AG04450 (cell line): ENCODE measurements around the gene MIEF1. TPM values are rescaled to one million over a fixed set of nuclear protein-coding genes. Genes with fewer than 3 reads are reported as not detected.

ENCODE experiments used
- CTCF ChIA-PET: fragments of 300-600, 350-600 bp; formaldehyde crosslinking; extraction: SDS; loops from one replicate; lab custom pipeline; 2022; ENCODE audit warnings: antibody characterized with exemption, inconsistent platforms; lab: Charles Lee
- POLR2A ChIA-PET: fragments of 350-600 bp; formaldehyde crosslinking; extraction: SDS; loops from one replicate; lab custom pipeline; 2021; ENCODE audit warnings: antibody characterized with exemption, inconsistent platforms; lab: Yijun Ruan, JAX
- DNase-seq: peaks from one replicate; pipeline ENCODE4 v3.0.0-alpha.2; 2011; ENCODE audit warnings: low read depth, low spot score
- H3K27ac ChIP-seq: one replicate; pipeline ENCODE4 v1.5.1; 2012; ENCODE audit warnings: low read depth, low read length, control low read depth
- H3K27me3 ChIP-seq: one replicate; pipeline ENCODE4 v1.6.0; 2012; ENCODE audit warnings: low read length; ENCODE audit not compliant: control insufficient read depth, insufficient read depth
- H3K4me3 ChIP-seq: 2 replicates; pipeline ENCODE4 v1.5.1; 2011; ENCODE audit warnings: mild to moderate bottlenecking, low read depth, low read length, control low read depth
- H3K9me3 ChIP-seq: 2 replicates; pipeline ENCODE4 v1.5.1; 2012; ENCODE audit warnings: low read length; ENCODE audit not compliant: control insufficient read depth, insufficient read depth
- polyA plus RNA-seq: library from polyadenylated mRNA; depleted of rRNA; stranded (reverse); fragments of >200 nt; gene quantifications from 2 replicates; pipeline ENCODE4 v1.2.3, GENCODE V29; 2011
- TF ChIP-seq, protein P1 (sequence below): IDR thresholded peaks from 2 replicates; pipeline ENCODE4 v1.5.1; 2011; ENCODE audit warnings: low read depth, low read length, control low read depth, inconsistent platforms

MIEF1 gene
- polyA plus RNA-seq, 1 experiment = 18.9 TPM

GRCh38 chr22:39478441-39478850 is 23.6 kb upstream of the MIEF1 start:
- no peak for DNase-seq
- POLR2A ChIA-PET = interaction anchor here (0.8 to 1.0 kb wide), 2 partner anchors 42 to 159 kb away, joined by 3 to 4 read pairs; partner anchors contain the start of genes ATF4 and RPL3

DNA sequence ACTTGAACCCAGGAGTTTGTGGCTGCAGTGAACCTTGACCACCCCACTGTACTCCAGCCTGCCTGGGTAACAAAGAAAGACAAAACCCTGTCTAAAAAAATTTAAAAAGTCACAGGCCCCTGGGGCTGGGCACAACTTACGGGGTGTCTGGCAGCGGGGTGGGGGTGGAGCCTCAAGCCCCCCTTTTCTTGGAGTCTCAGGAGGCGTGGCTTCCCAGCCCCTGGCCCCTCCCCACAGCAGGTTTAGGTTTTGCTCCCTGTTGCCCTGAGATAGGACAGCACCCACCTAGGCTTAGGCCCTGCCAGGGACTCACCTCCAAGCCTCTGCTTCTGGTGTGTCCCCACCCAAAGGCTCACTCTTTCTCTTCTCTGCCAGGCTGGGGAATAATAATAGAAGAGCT is 22.8 kb upstream of the MIEF1 start:
- ChIA-PET POLR2A (interaction anchor here (1.0 kb wide), 1 partner anchor 23 kb away, joined by 3 read pairs; the partner anchor contains the start of gene MIEF1), CTCF (interaction anchor here (1.1 kb wide), 1 partner anchor 15 kb away, joined by 4 read pairs; no protein-coding TSS in a partner anchor)
- DNase-seq = no peak
- H3K27me3 ChIP-seq = peaks cover 10% of the 10 kb centered on the region
- TF ChIP-seq, protein P1, sequence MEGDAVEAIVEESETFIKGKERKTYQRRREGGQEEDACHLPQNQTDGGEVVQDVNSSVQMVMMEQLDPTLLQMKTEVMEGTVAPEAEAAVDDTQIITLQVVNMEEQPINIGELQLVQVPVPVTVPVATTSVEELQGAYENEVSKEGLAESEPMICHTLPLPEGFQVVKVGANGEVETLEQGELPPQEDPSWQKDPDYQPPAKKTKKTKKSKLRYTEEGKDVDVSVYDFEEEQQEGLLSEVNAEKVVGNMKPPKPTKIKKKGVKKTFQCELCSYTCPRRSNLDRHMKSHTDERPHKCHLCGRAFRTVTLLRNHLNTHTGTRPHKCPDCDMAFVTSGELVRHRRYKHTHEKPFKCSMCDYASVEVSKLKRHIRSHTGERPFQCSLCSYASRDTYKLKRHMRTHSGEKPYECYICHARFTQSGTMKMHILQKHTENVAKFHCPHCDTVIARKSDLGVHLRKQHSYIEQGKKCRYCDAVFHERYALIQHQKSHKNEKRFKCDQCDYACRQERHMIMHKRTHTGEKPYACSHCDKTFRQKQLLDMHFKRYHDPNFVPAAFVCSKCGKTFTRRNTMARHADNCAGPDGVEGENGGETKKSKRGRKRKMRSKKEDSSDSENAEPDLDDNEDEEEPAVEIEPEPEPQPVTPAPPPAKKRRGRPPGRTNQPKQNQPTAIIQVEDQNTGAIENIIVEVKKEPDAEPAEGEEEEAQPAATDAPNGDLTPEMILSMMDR = no peak
- H3K27ac ChIP-seq = no peak overlapping the region
- no peak overlapping the region for H3K4me3 ChIP-seq
- H3K9me3 ChIP-seq = no peaks in the 10 kb centered on the region

More at GRCh38 chr22:39478441-39478850, 23.6 kb upstream of the MIEF1 start:
- Histone ChIP-seq H3K9me3 (no peaks in the 10 kb centered on the region), H3K4me3 (no peak overlapping the region), H3K27ac (no peak overlapping the region), H3K27me3 (peaks cover 10% of the 10 kb centered on the region)
- TF ChIP-seq, protein P1 = no peak
- CTCF ChIA-PET = interaction anchor here (1.0 kb wide), 1 partner anchor 36 kb away, joined by 4 read pairs; no protein-coding TSS in a partner anchor

- no peak overlapping the region for H3K27ac ChIP-seq
- no peak overlapping the region for H3K4me3 ChIP-seq
- H3K9me3 ChIP-seq = no peaks in the 10 kb centered on the region
- TF ChIP-seq, protein P1 = no peak
- ChIA-PET POLR2A (no interaction called here), CTCF (interaction anchor here (1.2 kb wide), 2 partner anchors 16 to 33 kb away, joined by 3 to 4 read pairs; no protein-coding TSS in a partner anchor)
- no peak for DNase-seq
- peaks cover 10% of the 10 kb centered on the region for H3K27me3 ChIP-seq
Observed at GRCh38 chr22:39480557-39480956, 21.5 kb upstream of the MIEF1 start.

DNA sequence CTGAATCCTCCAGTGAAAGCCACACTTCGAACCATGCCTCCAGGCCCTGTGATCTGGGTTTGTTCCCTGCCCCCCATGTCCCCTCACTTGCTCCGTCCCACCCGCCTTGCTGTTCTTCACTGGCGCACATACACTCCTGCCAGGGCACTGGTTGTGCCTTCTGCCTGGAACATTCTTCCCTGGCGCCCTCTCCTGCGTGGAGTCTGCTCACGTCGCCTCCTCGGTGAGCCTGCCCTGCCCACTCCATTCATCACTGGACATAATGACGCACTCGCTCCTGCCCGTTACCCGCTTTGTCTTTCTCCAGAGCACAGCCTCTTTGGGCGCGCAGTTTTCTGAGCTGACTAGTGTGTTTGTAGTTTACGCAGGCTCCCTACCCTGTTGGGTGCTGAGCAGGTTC is 21.0 kb upstream of the MIEF1 start:
- H3K9me3 ChIP-seq = no peaks in the 10 kb centered on the region
- no peak for DNase-seq
- ChIA-PET CTCF (interaction anchor here (1.6 kb wide), 1 partner anchor 13 kb away, joined by 3 read pairs; no protein-coding TSS in a partner anchor), POLR2A (no interaction called here)
- H3K4me3 ChIP-seq = no peak overlapping the region
- no peak overlapping the region for H3K27ac ChIP-seq
- H3K27me3 ChIP-seq = peaks cover 10% of the 10 kb centered on the region
- TF ChIP-seq, protein P1 = no peak

DNA sequence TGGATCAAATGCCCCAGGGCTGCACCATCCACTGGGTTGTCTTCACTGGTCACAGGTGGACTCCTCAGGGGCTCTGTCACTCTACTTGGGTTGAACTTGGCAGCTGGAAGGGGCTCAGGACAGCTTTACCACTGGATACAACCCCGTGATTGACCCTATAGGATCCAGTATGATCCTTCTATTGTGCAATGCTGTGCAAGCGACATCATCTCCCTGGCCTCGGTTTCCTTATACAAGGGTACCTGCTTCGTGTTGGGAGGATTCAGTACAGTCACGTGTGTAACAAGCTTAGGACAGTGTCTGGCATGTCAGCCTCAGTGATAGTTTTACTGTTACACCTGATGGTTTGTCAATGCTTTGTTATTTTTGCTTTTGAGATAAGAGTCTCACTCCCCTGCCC is 20.5 kb upstream of the MIEF1 start:
- Histone ChIP-seq H3K4me3 (no peak overlapping the region), H3K9me3 (no peaks in the 10 kb centered on the region), H3K27ac (no peak overlapping the region), H3K27me3 (peaks cover 10% of the 10 kb centered on the region)
- POLR2A ChIA-PET = no interaction called here
- TF ChIP-seq, protein P1 = no peak
- DNase-seq = no peak
- CTCF ChIA-PET = interaction anchor here (0.6 to 3.0 kb wide), 3 partner anchors 12 to 540 kb away, joined by 3 to 11 read pairs (median 4); no protein-coding TSS in a partner anchor
